Large intestine (tissue), 3 donors: ENCODE measurements around the gene YBX2. TPM values are rescaled to one million over a fixed set of nuclear protein-coding genes. Genes with fewer than 3 reads are reported as not detected.

Experiments
- DNase-seq, 2 donors: peaks; one replicate each; pipeline versions ENCODE4 v3.0.0 to v3.0.0-alpha.2; 2013
- H3K27ac ChIP-seq: one replicate; pipeline ENCODE4 v1.5.1; 2013; ENCODE audit warnings: low read length
- H3K27me3 ChIP-seq: 2 replicates; pipeline ENCODE4 v1.6.1; 2013; ENCODE audit warnings: low read length; ENCODE audit not compliant: control insufficient read depth, insufficient read depth
- H3K36me3 ChIP-seq: 2 replicates; pipeline ENCODE4 v1.6.1; 2013; ENCODE audit warnings: low read length; ENCODE audit not compliant: control insufficient read depth, insufficient read depth
- H3K4me1 ChIP-seq: one replicate; pipeline ENCODE4 v1.6.1; 2013; ENCODE audit warnings: low read length; ENCODE audit not compliant: control insufficient read depth, insufficient read depth
- H3K4me3 ChIP-seq: one replicate; pipeline ENCODE4 v1.5.1; 2013; ENCODE audit warnings: low read length
- H3K9me3 ChIP-seq: one replicate; pipeline ENCODE4 v1.6.1; 2013; ENCODE audit warnings: mild to moderate bottlenecking, low read depth, low read length, moderate library complexity; ENCODE audit not compliant: control insufficient read depth
- WGBS: methylation state at CpG from one replicate; pipeline ENCODE4 v1.1.5; 2013; ENCODE audit warnings: low lambda C conversion rate; ENCODE audit not compliant: insufficient coverage; 5-methylcytosine and 5-hydroxymethylcytosine counted together
- polyA plus RNA-seq: library from polyadenylated mRNA; unstranded; fragments of 120-200 nt; gene quantifications from one replicate; pipeline ENCODE4 v1.2.1, GENCODE V29; 2013

Gene YBX2
- polyA plus RNA-seq, 1 donor = 2.8 TPM

GRCh38 chr17:7263801-7264078, 30.7 kb downstream of the YBX2 start:
- DNase-seq = peak; percentile 27 to 74
- H3K9me3 ChIP-seq = no peaks in the 10 kb centered on the region
- peaks cover 24% of the 10 kb centered on the region for H3K4me1 ChIP-seq
- H3K27ac ChIP-seq = peak overlapping the region; percentile 97
- peaks cover 28% of the 10 kb centered on the region for H3K27me3 ChIP-seq
- 0% methylated on average over 1 of the region's 4 CpGs for WGBS
- peak overlapping the region; percentile 99 for H3K4me3 ChIP-seq
- H3K36me3 ChIP-seq = peaks cover 13% of the 10 kb centered on the region

- 0% methylated on average over 2 of the region's 26 CpGs for WGBS
- Histone ChIP-seq H3K27ac (peak overlapping the region; percentile 97), H3K9me3 (no peaks in the 10 kb centered on the region), H3K36me3 (peaks cover 13% of the 10 kb centered on the region), H3K4me1 (peaks cover 29% of the 10 kb centered on the region), H3K4me3 (peak overlapping the region; percentile 99), H3K27me3 (peaks cover 28% of the 10 kb centered on the region)
- peak; percentile 84 to 93 for DNase-seq
Observed at GRCh38 chr17:7262935-7263800, 31.3 kb downstream of the YBX2 start.

- Histone ChIP-seq H3K4me3 (peak within 1 kb of the TSS; percentile 99), H3K4me1 (peaks cover 37% of the 10 kb centered on the region), H3K27me3 (peaks cover 28% of the 10 kb centered on the region), H3K9me3 (no peaks in the 10 kb centered on the region), H3K36me3 (peaks cover 18% of the 10 kb centered on the region), H3K27ac (peak within 1 kb of the TSS; percentile 98)
- peak; percentile 95 to 98 for DNase-seq
- no CpG with 5 or more reads among the region's 64 CpGs for WGBS
Observed at GRCh38 chr17:7262192-7262934, 32.1 kb downstream of the YBX2 start, which contains the start of gene CLDN7. Gene CLDN7, minus strand, starts transcription at chr17:7262478. Its CDS starts 435 bp downstream, at chr17:7262043.

GRCh38 chr17:7261379-7262191, 32.9 kb downstream of the YBX2 start:
- no peaks in the 10 kb centered on the region for H3K9me3 ChIP-seq
- H3K4me1 ChIP-seq = peaks cover 44% of the 10 kb centered on the region
- peak overlapping the region; percentile 98 for H3K27ac ChIP-seq
- H3K36me3 ChIP-seq = peaks cover 25% of the 10 kb centered on the region
- H3K27me3 ChIP-seq = peaks cover 28% of the 10 kb centered on the region
- DNase-seq = peak in 1 of 2 donors; percentile 51
- H3K4me3 ChIP-seq = peak overlapping the region; percentile 99
- no CpG with 5 or more reads among the region's 71 CpGs for WGBS

DNA sequence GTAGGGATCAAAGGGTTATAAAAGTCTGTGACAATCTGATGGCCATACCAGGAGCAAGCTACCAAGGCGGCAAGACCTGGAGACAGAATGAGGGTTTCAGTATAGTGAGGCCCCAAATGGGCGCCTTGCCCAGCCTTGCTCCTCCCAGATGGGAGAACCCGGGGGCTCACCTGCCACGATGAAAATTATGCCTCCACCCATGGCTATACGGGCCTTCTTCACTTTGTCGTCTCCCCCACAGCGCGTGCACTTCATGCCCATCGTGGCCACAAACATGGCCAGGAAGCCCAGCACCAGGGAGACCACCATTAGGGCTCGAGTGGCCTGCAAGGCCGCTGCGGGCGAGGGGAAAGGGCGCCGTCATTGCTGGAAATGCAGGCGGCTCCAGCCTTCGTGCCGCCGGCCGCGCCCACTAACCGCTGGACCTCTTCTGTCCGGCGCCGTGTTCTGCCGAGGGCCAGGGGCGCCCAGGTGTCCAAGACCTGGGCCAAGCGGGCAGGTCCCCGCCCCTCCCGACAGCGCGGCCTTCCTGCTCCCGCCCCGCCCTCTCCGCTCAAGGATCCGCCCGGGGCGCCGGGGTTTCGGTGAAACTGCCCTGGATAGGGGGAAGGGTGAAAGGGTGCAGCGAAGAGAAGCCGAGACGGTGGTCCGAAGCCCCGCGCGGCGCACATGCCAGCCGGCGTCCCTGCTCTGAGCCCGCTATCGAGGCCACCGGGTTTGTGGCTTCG, 33.6 kb downstream of the YBX2 start:
- H3K36me3 ChIP-seq = peaks cover 32% of the 10 kb centered on the region
- WGBS = no CpG with 5 or more reads among the region's 54 CpGs
- peak overlapping the region; percentile 98 for H3K27ac ChIP-seq
- H3K4me3 ChIP-seq = peak overlapping the region; percentile 99
- DNase-seq = peak; percentile 75 to 84
- H3K4me1 ChIP-seq = peaks cover 44% of the 10 kb centered on the region
- peaks cover 28% of the 10 kb centered on the region for H3K27me3 ChIP-seq
- H3K9me3 ChIP-seq = no peaks in the 10 kb centered on the region

DNA sequence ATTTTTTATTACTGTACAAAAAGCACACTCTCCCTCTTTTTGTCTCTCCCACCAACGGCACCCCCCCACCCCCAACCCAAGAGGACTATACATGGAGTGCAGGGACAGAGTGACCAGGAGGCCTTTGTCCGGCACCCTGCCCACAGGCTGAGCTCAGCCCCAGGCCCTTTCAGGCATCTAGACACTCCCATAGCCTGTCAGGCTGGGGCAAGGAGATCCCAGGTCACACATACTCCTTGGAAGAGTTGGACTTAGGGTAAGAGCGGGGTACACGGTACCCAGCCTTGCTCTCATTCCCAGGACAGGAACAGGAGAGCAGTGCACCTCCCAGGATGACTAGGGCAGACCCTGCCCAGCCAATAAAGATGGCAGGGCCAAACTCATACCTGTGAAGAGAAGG, 34.3 kb downstream of the YBX2 start:
- peak overlapping the region; percentile 99 for H3K4me3 ChIP-seq
- H3K27me3 ChIP-seq = peaks cover 28% of the 10 kb centered on the region
- H3K4me1 ChIP-seq = peaks cover 44% of the 10 kb centered on the region
- DNase-seq = peak in 1 of 2 donors; percentile 38
- no CpG with 5 or more reads among the region's 4 CpGs for WGBS
- H3K27ac ChIP-seq = peak overlapping the region; percentile 98
- no peaks in the 10 kb centered on the region for H3K9me3 ChIP-seq
- H3K36me3 ChIP-seq = peaks cover 36% of the 10 kb centered on the region

DNA sequence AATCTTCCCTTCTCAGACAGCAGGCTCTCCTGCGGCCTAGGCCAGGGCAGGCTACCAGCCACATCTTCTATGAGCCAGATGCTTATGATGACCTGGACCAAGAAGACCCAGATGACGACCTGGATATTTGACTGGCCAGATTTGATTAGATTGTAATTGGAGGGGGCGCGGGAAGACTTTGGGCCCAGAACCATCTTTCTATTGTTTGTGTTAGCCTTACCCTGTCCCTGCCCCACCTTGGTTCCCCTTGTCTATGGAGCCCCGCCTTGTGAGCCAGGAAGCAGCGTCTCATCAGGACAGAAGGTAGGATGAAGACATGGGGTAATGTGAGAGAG, 34.9 kb downstream of the YBX2 start:
- H3K36me3 ChIP-seq = peaks cover 41% of the 10 kb centered on the region
- peaks cover 45% of the 10 kb centered on the region for H3K4me1 ChIP-seq
- H3K27ac ChIP-seq = peak overlapping the region; percentile 98
- H3K27me3 ChIP-seq = peaks cover 27% of the 10 kb centered on the region
- no peak for DNase-seq
- H3K9me3 ChIP-seq = no peaks in the 10 kb centered on the region
- WGBS = no CpG with 5 or more reads among the region's 6 CpGs
- peak overlapping the region; percentile 99 for H3K4me3 ChIP-seq

DNA sequence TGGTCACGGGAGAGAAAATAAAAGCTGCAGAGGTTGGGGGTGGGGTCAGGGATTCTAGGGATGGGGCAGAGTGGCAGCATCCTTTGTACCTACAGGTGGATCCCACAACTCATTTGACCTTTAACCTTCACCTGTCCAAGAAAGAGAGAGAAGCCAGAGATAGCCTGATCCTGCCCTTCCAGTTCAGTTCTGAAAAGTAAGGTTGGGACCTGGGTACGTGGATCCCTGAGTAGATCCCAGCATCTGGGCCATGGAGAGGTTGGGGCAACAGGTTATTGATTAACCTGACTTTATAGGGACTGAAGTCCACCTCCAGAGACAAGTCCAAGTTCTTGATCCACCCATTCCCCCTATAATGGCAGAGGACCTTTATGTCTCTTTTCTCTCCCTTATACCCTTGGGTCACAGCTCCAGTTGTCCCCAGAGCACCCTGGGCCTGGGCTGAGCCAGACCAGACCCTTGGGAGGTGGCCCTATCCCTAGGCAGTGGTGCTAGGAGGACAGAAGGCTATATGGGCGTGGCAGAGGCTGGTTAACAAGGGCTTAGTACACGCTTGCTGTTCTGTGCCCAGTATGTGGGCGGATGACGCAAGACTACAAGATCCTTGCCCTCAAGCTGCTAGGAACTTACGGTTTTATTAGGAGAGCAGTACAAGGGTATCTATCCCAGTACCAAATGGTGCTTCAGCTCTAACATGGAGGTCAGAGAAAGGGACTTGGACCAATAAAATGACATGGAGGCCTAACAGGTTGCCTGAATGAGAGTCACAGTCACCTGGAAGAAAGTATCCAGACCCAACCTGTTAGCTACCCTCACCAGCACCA, 35.5 kb downstream of the YBX2 start:
- Histone ChIP-seq H3K9me3 (no peaks in the 10 kb centered on the region), H3K36me3 (peaks cover 45% of the 10 kb centered on the region), H3K4me1 (peaks cover 45% of the 10 kb centered on the region), H3K4me3 (peak overlapping the region; percentile 99), H3K27ac (peak overlapping the region; percentile 98), H3K27me3 (peaks cover 26% of the 10 kb centered on the region)
- peak; percentile 94 to 98 for DNase-seq
- WGBS = no CpG with 5 or more reads among the region's 7 CpGs

GRCh38 chr17:7256766-7257456, 37.5 kb downstream of the YBX2 start:
- peaks cover 45% of the 10 kb centered on the region for H3K36me3 ChIP-seq
- H3K27ac ChIP-seq = peak overlapping the region; percentile 98
- no peak for DNase-seq
- H3K4me1 ChIP-seq = peaks cover 42% of the 10 kb centered on the region
- H3K9me3 ChIP-seq = no peaks in the 10 kb centered on the region
- no CpG with 5 or more reads among the region's 8 CpGs for WGBS
- peaks cover 10% of the 10 kb centered on the region for H3K27me3 ChIP-seq
- H3K4me3 ChIP-seq = no peak overlapping the region
